Motor neuron (in vitro differentiated cells): Measurements from ENCODE around the gene CFAP61. TPM values are rescaled to one million over a fixed set of nuclear protein-coding genes. Genes with fewer than 3 reads are reported as not detected.

ENCODE experiments used
- ATAC-seq, 8 experiments: fragments of 200-7000 bp; cut with Tn5 transposase; replicated peaks in 6 of 8; 2 replicates each; pipeline ENCODE4 v1.8.0; 2021; ENCODE audit warnings: mild to moderate bottlenecking in 8 of 8, moderate library complexity in 8 of 8
- H3K27ac ChIP-seq, 2 donors: fragments of 250-450 bp; sonication (Bioruptor Pico); 2 replicates each; pipeline ENCODE4 v1.9.0; 2021; ENCODE audit warnings: antibody characterized with exemption in 2 of 2, mild to moderate bottlenecking in 2 of 2, moderate library complexity in 1 of 2
- H3K4me1 ChIP-seq, 2 donors: fragments of 250-450 bp; sonication (Bioruptor Pico); replicated peaks in 1 of 2; 2 replicates each; pipeline ENCODE4 v1.6.1; 2021; ENCODE audit warnings: antibody characterized with exemption in 2 of 2, mild to moderate bottlenecking in 2 of 2, moderate library complexity in 1 of 2
- H3K4me3 ChIP-seq, 5 donors: fragments of 250-450 bp; sonication (Bioruptor Pico); 2 replicates each; pipeline ENCODE4 v1.9.0; 2021; ENCODE audit warnings: antibody characterized with exemption in 5 of 5, mild to moderate bottlenecking in 5 of 5, moderate library complexity in 4 of 5
- WGBS, 10 experiments: fragments of 450-650 bp; shearing (Covaris generic); methylation state at CpG; one replicate each; pipeline ENCODE4 v1.0.0; 2022; 5-methylcytosine and 5-hydroxymethylcytosine counted together
- in situ Hi-C, 9 experiments: fragments of 400-800 bp; cut with MboI; loops; one replicate each; pipeline ENCODE4 v1.15.0; 2021; ENCODE audit warnings: low sequenced_read_pairs in 9 of 9, low pct_unique_long_range_greater_than_20kb in 2 of 9; ENCODE audit not compliant: unreplicated experiment in 9 of 9
- total RNA-seq, 8 experiments: library from RNA; unstranded; fragments of 300-600 nt; gene quantifications; 2 replicates each; pipeline versions ENCODE4 v1.2.3 to v1.2.4, GENCODE V29; 2022

Gene CFAP61
- total RNA-seq, 8 experiments from 2014 or later: 0.36 to 13.0 (median 1.3) TPM

- in situ Hi-C loops: no loop called here
- 15 to 91% (median 52%) methylated on average over 2 to 20 of the region's 24 CpGs; no CpG with 5 or more reads in 2 of the 10 experiments for WGBS, 10 experiments
- H3K4me3 ChIP-seq: no peak overlapping the region
- H3K4me1 ChIP-seq: peaks cover 18 to 32% of the 10 kb centered on the region in 2 donors
- H3K27ac ChIP-seq: no peak overlapping the region
- ATAC-seq: peak in 5 of 8 experiments; percentile 15 to 52 (median 36)
These were observed 147.2 kb downstream of the CFAP61 start for GRCh38 chr20:20199361-20200160.

GRCh38 chr20:20201124-20201523, 148.8 kb downstream of the CFAP61 start:
- ATAC-seq: no peak
- Histone ChIP-seq H3K4me3 (no peak overlapping the region), H3K4me1 (peaks cover 19 to 28% of the 10 kb centered on the region in 2 donors), H3K27ac (no peak overlapping the region)
- in situ Hi-C loops: no loop called here
- WGBS, 10 experiments: 0 to 100% (median 88%) methylated on average over 1 to 3 of the region's 3 CpGs; no CpG with 5 or more reads in 2 of the 10 experiments

GRCh38 chr20:20201639-20202038, 149.3 kb downstream of the CFAP61 start:
- in situ Hi-C loops: no loop called here

GRCh38 chr20:20202768-20203167, 150.4 kb downstream of the CFAP61 start:
- peaks cover 26 to 36% of the 10 kb centered on the region in 2 donors for H3K4me1 ChIP-seq
- no peak overlapping the region for H3K27ac ChIP-seq
- ATAC-seq: no peak
- H3K4me3 ChIP-seq: no peak overlapping the region
- 43 to 100% (median 83%) methylated on average over 1 to 8 of the region's 8 CpGs; no CpG with 5 or more reads in 3 of the 10 experiments for WGBS, 10 experiments
- in situ Hi-C loops: no loop called here

More at GRCh38 chr20:20201639-20202038, 149.3 kb downstream of the CFAP61 start:
- H3K27ac ChIP-seq: no peak overlapping the region
- no peak overlapping the region for H3K4me3 ChIP-seq
- peak in 1 of 8 experiments; percentile 38 for ATAC-seq
- peaks cover 19 to 28% of the 10 kb centered on the region in 2 donors for H3K4me1 ChIP-seq
- WGBS, 10 experiments: 79 to 100% (median 82%) methylated on average over 1 to 3 of the region's 7 CpGs; no CpG with 5 or more reads in 6 of the 10 experiments

GRCh38 chr20:20203784-20204183, 151.5 kb downstream of the CFAP61 start:
- Histone ChIP-seq H3K4me3 (no peak overlapping the region), H3K27ac (no peak overlapping the region), H3K4me1 (peaks cover 26 to 33% of the 10 kb centered on the region in 2 donors)
- no peak for ATAC-seq
- WGBS, 10 experiments: 20 to 90% (median 68%) methylated on average over 1 to 2 of the region's 2 CpGs; no CpG with 5 or more reads in 2 of the 10 experiments
- in situ Hi-C loops: no loop called here

GRCh38 chr20:20204256-20204655, 151.9 kb downstream of the CFAP61 start:
- Histone ChIP-seq H3K4me1 (peaks cover 26 to 29% of the 10 kb centered on the region in 2 donors), H3K4me3 (no peak overlapping the region), H3K27ac (no peak overlapping the region)
- in situ Hi-C loops: no loop called here
- peak in 5 of 8 experiments; percentile 56 to 70 (median 58) for ATAC-seq
- 0 to 86% (median 47%) methylated on average over 1 to 2 of the region's 2 CpGs; no CpG with 5 or more reads in 2 of the 10 experiments for WGBS, 10 experiments

- H3K4me1 ChIP-seq: peaks cover 21 to 22% of the 10 kb centered on the region in 2 donors
- ATAC-seq: no peak
- in situ Hi-C loops: no loop called here
- no peak overlapping the region for H3K4me3 ChIP-seq
- WGBS, 10 experiments: 0 to 100% (median 83%) methylated on average over 1 to 2 of the region's 2 CpGs; no CpG with 5 or more reads in 1 of the 10 experiments
- H3K27ac ChIP-seq: no peak overlapping the region
These were observed 153.0 kb downstream of the CFAP61 start for GRCh38 chr20:20205141-20205861.

GRCh38 chr20:20205862-20206236, 153.5 kb downstream of the CFAP61 start:
- in situ Hi-C loops: no loop called here
- H3K4me3 ChIP-seq: no peak overlapping the region
- H3K4me1 ChIP-seq: peaks cover 26 to 27% of the 10 kb centered on the region in 2 donors
- H3K27ac ChIP-seq: no peak overlapping the region
- ATAC-seq: no peak
- 0 to 100% (median 63%) methylated on average over 1 of the region's 1 CpG; no CpG with 5 or more reads in 5 of the 10 experiments for WGBS, 10 experiments

- H3K4me1 ChIP-seq: peaks cover 36% of the 10 kb centered on the region in 2 donors
- in situ Hi-C loops: no loop called here
- no peak for ATAC-seq
- no peak overlapping the region for H3K27ac ChIP-seq
- 38 to 100% (median 68%) methylated on average over 1 of the region's 1 CpG; no CpG with 5 or more reads in 4 of the 10 experiments for WGBS, 10 experiments
- H3K4me3 ChIP-seq: no peak overlapping the region
These were observed 154.5 kb downstream of the CFAP61 start for GRCh38 chr20:20206788-20207187.

- in situ Hi-C loops: no loop called here
- peak overlapping the region in 1 of 5 donors; percentile 5 for H3K4me3 ChIP-seq
- WGBS, 10 experiments: 0 to 28% (median 12%) methylated on average over 1 to 5 of the region's 6 CpGs; no CpG with 5 or more reads in 1 of the 10 experiments
- H3K27ac ChIP-seq: no peak overlapping the region
- ATAC-seq: peak in 7 of 8 experiments; percentile 42 to 79 (median 68)
- H3K4me1 ChIP-seq: peaks cover 41% of the 10 kb centered on the region in 2 donors
These were observed 155.0 kb downstream of the CFAP61 start for GRCh38 chr20:20207291-20207690.

GRCh38 chr20:20207872-20208271, 155.5 kb downstream of the CFAP61 start:
- peaks cover 46 to 47% of the 10 kb centered on the region in 2 donors for H3K4me1 ChIP-seq
- H3K4me3 ChIP-seq: no peak overlapping the region
- 31 to 94% (median 76%) methylated on average over 2 to 7 of the region's 7 CpGs; no CpG with 5 or more reads in 1 of the 10 experiments for WGBS, 10 experiments
- ATAC-seq: no peak
- H3K27ac ChIP-seq: no peak overlapping the region
- in situ Hi-C loops: no loop called here

- no peak overlapping the region for H3K27ac ChIP-seq
- WGBS, 10 experiments: 78 to 100% (median 90%) methylated on average over 1 to 5 of the region's 5 CpGs; no CpG with 5 or more reads in 3 of the 10 experiments
- in situ Hi-C loops: no loop called here
These were observed 157.4 kb downstream of the CFAP61 start for GRCh38 chr20:20209684-20210083.

GRCh38 chr20:20210327-20210726, 158.0 kb downstream of the CFAP61 start:
- WGBS, 10 experiments: 0 to 90% (median 30%) methylated on average over 1 to 5 of the region's 5 CpGs; no CpG with 5 or more reads in 3 of the 10 experiments
- ATAC-seq: peak in 5 of 8 experiments; percentile 14 to 94 (median 35)
- Histone ChIP-seq H3K4me3 (no peak overlapping the region), H3K4me1 (peaks cover 58 to 60% of the 10 kb centered on the region in 2 donors), H3K27ac (no peak overlapping the region)
- in situ Hi-C loops: no loop called here

More at GRCh38 chr20:20209684-20210083, 157.4 kb downstream of the CFAP61 start:
- Histone ChIP-seq H3K4me1 (peaks cover 52 to 54% of the 10 kb centered on the region in 2 donors), H3K4me3 (no peak overlapping the region)
- no peak for ATAC-seq
